WERI-Rb-1 (cell line): ENCODE measurements around the gene LTB4R2.
"Not testable (repeated sequence)": the region's sequence is repeated elsewhere in the genome, so short reads cannot be mapped to it uniquely, and the experiment has no call there.

Experiments used
- DNase-seq: peaks from one replicate; pipeline ENCODE4 v3.0.0-alpha.2; 2020
- H3K27ac ChIP-seq: fragments of 250-450 bp; sonication (Bioruptor Pico); 2 replicates; pipeline ENCODE4 v1.5.1; 2020; ENCODE audit warnings: mild to moderate bottlenecking, moderate library complexity
- H3K27me3 ChIP-seq: fragments of 250-450 bp; sonication (Bioruptor Pico); 2 replicates; pipeline ENCODE4 v1.5.1; 2021; ENCODE audit warnings: mild to moderate bottlenecking, low read depth, moderate library complexity; ENCODE audit not compliant: insufficient read depth, severe bottlenecking
- H3K36me3 ChIP-seq: fragments of 250-450 bp; sonication (Bioruptor Pico); 2 replicates; pipeline ENCODE4 v1.5.1; 2020; ENCODE audit warnings: mild to moderate bottlenecking, moderate library complexity
- H3K4me3 ChIP-seq: 2 replicates; pipeline ENCODE4 v1.5.1; 2011; ENCODE audit warnings: low read depth, mild to moderate bottlenecking, control low read depth, low read length
- H3K9me3 ChIP-seq: fragments of 250-450 bp; sonication (Bioruptor Pico); 2 replicates; pipeline ENCODE4 v1.5.1; 2021; ENCODE audit warnings: mild to moderate bottlenecking, moderate library complexity; ENCODE audit not compliant: severe bottlenecking
- CTCF ChIP-seq: IDR thresholded peaks from 2 replicates; pipeline ENCODE4 v1.5.1; 2011; ENCODE audit warnings: low read depth, mild to moderate bottlenecking, control low read depth, inconsistent platforms, low read length

The LTB4R2 gene

GRCh38 chr14:24353559-24354481, 43.9 kb downstream of the LTB4R2 start:
- Histone ChIP-seq H3K4me3 (no peak overlapping the region), H3K9me3 (no peaks in the 10 kb centered on the region), H3K27me3 (no peaks in the 10 kb centered on the region), H3K27ac (no peak overlapping the region), H3K36me3 (no peaks in the 10 kb centered on the region)
- no peak for TF ChIP-seq CTCF
- DNase-seq = no peak

- H3K36me3 ChIP-seq, DNase-seq, H3K9me3 ChIP-seq, H3K4me3 ChIP-seq, H3K27ac ChIP-seq, H3K27me3 ChIP-seq: not testable (repeated sequence)
Observed at GRCh38 chr14:24354482-24354825, 44.5 kb downstream of the LTB4R2 start.

GRCh38 chr14:24355009-24355408, 45.1 kb downstream of the LTB4R2 start:
- H3K27ac ChIP-seq = no peak overlapping the region
- no peaks in the 10 kb centered on the region for H3K9me3 ChIP-seq
- H3K36me3 ChIP-seq = no peaks in the 10 kb centered on the region
- H3K27me3 ChIP-seq = no peaks in the 10 kb centered on the region
- no peak for TF ChIP-seq CTCF
- no peak for DNase-seq
- H3K4me3 ChIP-seq = no peak overlapping the region

- DNase-seq = no peak
- Histone ChIP-seq H3K4me3 (no peak overlapping the region), H3K36me3 (no peaks in the 10 kb centered on the region), H3K27me3 (no peaks in the 10 kb centered on the region), H3K27ac (no peak overlapping the region), H3K9me3 (no peaks in the 10 kb centered on the region)
- TF ChIP-seq CTCF = no peak
Observed at GRCh38 chr14:24356208-24356607, 46.3 kb downstream of the LTB4R2 start.

GRCh38 chr14:24360281-24360680, 50.3 kb downstream of the LTB4R2 start:
- DNase-seq = no peak
- Histone ChIP-seq H3K4me3 (no peak overlapping the region), H3K27ac (no peak overlapping the region), H3K27me3 (no peaks in the 10 kb centered on the region), H3K9me3 (no peaks in the 10 kb centered on the region), H3K36me3 (no peaks in the 10 kb centered on the region)
- TF ChIP-seq CTCF = no peak

GRCh38 chr14:24361326-24361725, 51.4 kb downstream of the LTB4R2 start:
- Histone ChIP-seq H3K27me3 (no peaks in the 10 kb centered on the region), H3K4me3 (no peak overlapping the region), H3K9me3 (no peaks in the 10 kb centered on the region), H3K36me3 (no peaks in the 10 kb centered on the region), H3K27ac (no peak overlapping the region)
- no peak for TF ChIP-seq CTCF
- no peak for DNase-seq
